WERI-Rb-1 (cell line): Measurements from ENCODE around the gene TMEM164.

Source experiments
- DNase-seq: peaks from one replicate; pipeline ENCODE4 v3.0.0-alpha.2; 2020
- H3K27ac ChIP-seq: fragments of 250-450 bp; sonication (Bioruptor Pico); 2 replicates; pipeline ENCODE4 v1.5.1; 2020; ENCODE audit warnings: mild to moderate bottlenecking, moderate library complexity
- H3K27me3 ChIP-seq: fragments of 250-450 bp; sonication (Bioruptor Pico); 2 replicates; pipeline ENCODE4 v1.5.1; 2021; ENCODE audit warnings: mild to moderate bottlenecking, low read depth, moderate library complexity; ENCODE audit not compliant: insufficient read depth, severe bottlenecking
- H3K36me3 ChIP-seq: fragments of 250-450 bp; sonication (Bioruptor Pico); 2 replicates; pipeline ENCODE4 v1.5.1; 2020; ENCODE audit warnings: mild to moderate bottlenecking, moderate library complexity
- H3K4me3 ChIP-seq: 2 replicates; pipeline ENCODE4 v1.5.1; 2011; ENCODE audit warnings: low read depth, mild to moderate bottlenecking, control low read depth, low read length
- H3K9me3 ChIP-seq: fragments of 250-450 bp; sonication (Bioruptor Pico); 2 replicates; pipeline ENCODE4 v1.5.1; 2021; ENCODE audit warnings: mild to moderate bottlenecking, moderate library complexity; ENCODE audit not compliant: severe bottlenecking
- CTCF ChIP-seq: IDR thresholded peaks from 2 replicates; pipeline ENCODE4 v1.5.1; 2011; ENCODE audit warnings: low read depth, mild to moderate bottlenecking, control low read depth, inconsistent platforms, low read length

TMEM164 gene

DNA sequence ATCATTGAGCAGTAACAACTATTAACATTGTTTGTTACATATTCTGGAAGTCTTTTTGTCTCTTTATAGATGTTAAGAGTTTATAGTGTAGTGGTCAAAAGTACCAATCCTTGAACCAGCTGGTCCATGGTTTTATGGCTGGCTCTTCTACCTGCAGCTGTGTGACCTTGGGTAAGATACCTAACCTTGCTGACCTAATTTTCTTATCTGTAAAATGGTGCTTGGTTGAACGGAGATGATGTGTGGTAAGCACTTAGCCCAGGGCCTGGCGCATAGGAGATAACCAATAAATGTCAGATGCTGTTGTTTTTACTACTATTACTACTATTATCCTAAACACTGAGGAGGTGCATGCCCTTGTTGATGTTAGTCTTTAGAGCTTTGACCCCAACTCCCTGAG is 116.6 kb downstream of the TMEM164 start:
- H3K27ac ChIP-seq: no peak overlapping the region
- no peaks in the 10 kb centered on the region for H3K9me3 ChIP-seq
- no peak for TF ChIP-seq CTCF
- H3K36me3 ChIP-seq: peaks cover 5% of the 10 kb centered on the region
- no peak for DNase-seq
- H3K4me3 ChIP-seq: no peak overlapping the region
- H3K27me3 ChIP-seq: no peaks in the 10 kb centered on the region

- no peaks in the 10 kb centered on the region for H3K9me3 ChIP-seq
- H3K36me3 ChIP-seq: peaks cover 5% of the 10 kb centered on the region
- no peak for TF ChIP-seq CTCF
- DNase-seq: no peak
- no peaks in the 10 kb centered on the region for H3K27me3 ChIP-seq
- no peak overlapping the region for H3K4me3 ChIP-seq
- H3K27ac ChIP-seq: no peak overlapping the region
Measured at GRCh38 chrX:110120025-110120424, 117.1 kb downstream of the TMEM164 start.

GRCh38 chrX:110123331-110123782 is 120.4 kb downstream of the TMEM164 start:
- no peaks in the 10 kb centered on the region for H3K9me3 ChIP-seq
- H3K27me3 ChIP-seq: no peaks in the 10 kb centered on the region
- no peak overlapping the region for H3K27ac ChIP-seq

DNA sequence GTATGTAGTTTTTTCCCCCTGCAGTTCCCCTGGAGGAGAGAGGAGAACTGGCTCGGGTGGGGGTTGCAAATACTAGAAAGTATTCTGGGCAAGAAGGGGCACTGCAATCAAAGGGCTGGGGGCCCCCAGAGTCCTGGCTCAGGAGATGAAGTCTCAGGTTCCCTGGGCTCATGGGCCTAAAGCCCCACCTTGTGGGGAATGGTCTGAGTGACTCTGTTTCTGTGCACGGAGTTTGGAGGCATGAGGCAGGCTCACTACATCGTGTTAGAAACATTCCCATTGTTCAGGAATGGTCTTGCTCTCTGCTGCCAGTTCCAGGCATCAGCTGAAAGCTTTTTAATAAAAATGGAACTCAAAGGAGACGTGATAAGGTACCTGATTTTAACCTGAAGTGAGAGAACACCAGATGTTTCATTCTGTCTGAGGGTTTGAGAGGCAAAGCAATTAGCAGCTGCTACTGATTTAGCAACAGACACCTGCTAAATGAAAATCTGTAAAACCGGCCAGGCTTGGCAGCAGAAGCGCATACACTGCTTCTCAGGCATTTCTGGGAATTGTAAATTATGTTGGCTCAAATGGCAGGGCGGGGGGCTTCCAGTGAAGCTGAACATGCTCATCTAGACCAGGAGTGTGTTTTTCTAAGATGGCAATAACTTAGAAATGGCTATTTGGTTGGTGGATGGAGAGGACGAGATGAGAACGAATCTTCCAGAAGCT is 122.7 kb downstream of the TMEM164 start:
- DNase-seq: peak; percentile 44
- Histone ChIP-seq H3K9me3 (no peaks in the 10 kb centered on the region), H3K27ac (no peak overlapping the region), H3K36me3 (no peaks in the 10 kb centered on the region), H3K4me3 (no peak overlapping the region), H3K27me3 (no peaks in the 10 kb centered on the region)
- peak; percentile 54 for TF ChIP-seq CTCF

More at GRCh38 chrX:110123331-110123782, 120.4 kb downstream of the TMEM164 start:
- TF ChIP-seq CTCF: no peak
- DNase-seq: no peak
- Histone ChIP-seq H3K36me3 (no peaks in the 10 kb centered on the region), H3K4me3 (no peak overlapping the region)

DNA sequence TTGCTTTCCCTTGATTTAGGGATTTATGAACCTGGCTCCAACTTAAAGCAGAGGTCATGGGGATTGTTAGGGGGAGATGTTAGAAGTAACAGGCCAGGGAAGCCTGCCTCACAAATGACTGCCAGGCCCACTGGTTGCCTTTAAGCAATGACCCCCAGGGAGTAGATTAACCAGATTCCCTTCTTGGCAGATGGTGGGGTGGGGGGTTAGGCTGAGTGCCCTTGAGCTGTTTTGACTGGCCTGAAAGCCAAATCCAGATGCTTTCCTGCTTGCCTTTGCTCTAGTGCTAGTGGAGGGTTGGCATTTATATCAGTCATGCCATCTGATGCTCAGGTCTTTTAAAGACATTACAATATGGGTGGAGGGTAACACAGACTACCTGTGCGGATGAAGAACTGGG is 128.1 kb downstream of the TMEM164 start:
- peak; percentile 74 for DNase-seq
- peaks cover 8% of the 10 kb centered on the region; the same call in 1 of the 2 replicates for H3K36me3 ChIP-seq
- no peaks in the 10 kb centered on the region for H3K9me3 ChIP-seq
- no peak for TF ChIP-seq CTCF
- H3K27me3 ChIP-seq: no peaks in the 10 kb centered on the region
- peak overlapping the region; percentile 33; the same call in 1 of the 2 replicates for H3K27ac ChIP-seq
- H3K4me3 ChIP-seq: no peak overlapping the region
